ENCODE measurements around the gene SSH2.
"Not testable (repeated sequence)": the region's sequence is repeated elsewhere in the genome, so short reads cannot be mapped to it uniquely, and the experiment has no call there.

Gene SSH2

DNA sequence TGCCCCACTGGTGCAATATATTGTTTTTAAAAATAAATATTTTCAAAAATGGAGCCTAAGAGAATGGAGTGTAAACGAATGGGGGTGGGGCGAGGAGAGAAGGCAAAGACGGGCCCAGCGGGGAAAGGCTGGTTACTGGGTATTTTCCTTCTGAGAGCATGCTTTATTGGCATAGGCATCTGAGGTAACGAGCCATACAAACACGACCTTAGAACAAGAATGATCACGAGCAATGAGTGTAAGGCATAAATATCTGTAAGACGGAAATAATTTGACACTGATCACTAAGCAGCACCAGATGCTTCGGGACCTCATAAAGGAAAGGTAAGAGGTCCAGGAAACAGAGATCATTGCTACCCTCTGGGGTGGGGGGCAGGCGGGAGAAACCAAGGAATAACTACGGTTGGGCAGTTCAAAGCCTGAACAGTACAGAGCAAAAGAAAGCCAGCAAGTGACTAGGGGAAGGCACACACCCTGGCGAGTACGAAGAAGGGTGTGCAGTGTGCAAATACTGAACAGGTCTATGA lies 959 bp downstream of the SSH2 start:
- no peak for DNase-seq (ENCODE audit: low read depth in 2 of 2)

- no peak for DNase-seq (ENCODE audit: low read depth in 2 of 2)
These were observed 2.5 kb downstream of the SSH2 start for GRCh38 chr17:29927546-29927945.

DNA sequence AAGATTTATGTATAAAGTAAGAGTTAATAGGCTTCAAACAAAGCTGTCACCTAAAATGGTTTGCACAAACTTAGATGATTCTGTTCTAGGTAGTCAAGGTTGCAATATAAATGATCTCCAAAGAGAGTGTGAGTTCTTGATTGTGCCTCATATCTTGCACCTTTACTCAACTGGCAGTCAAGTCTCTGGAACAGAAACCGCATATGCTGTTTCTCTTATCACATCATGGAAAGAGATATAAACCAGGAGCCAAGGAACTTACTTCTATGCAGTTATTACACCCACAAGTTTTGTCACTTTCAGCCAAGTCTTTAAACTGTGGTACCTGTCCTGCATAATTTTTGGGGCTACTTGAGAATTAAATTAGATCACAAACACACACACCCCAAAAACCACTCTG lies 5.2 kb downstream of the SSH2 start:
- no peak for DNase-seq (ENCODE audit: low read depth in 2 of 2)

DNA sequence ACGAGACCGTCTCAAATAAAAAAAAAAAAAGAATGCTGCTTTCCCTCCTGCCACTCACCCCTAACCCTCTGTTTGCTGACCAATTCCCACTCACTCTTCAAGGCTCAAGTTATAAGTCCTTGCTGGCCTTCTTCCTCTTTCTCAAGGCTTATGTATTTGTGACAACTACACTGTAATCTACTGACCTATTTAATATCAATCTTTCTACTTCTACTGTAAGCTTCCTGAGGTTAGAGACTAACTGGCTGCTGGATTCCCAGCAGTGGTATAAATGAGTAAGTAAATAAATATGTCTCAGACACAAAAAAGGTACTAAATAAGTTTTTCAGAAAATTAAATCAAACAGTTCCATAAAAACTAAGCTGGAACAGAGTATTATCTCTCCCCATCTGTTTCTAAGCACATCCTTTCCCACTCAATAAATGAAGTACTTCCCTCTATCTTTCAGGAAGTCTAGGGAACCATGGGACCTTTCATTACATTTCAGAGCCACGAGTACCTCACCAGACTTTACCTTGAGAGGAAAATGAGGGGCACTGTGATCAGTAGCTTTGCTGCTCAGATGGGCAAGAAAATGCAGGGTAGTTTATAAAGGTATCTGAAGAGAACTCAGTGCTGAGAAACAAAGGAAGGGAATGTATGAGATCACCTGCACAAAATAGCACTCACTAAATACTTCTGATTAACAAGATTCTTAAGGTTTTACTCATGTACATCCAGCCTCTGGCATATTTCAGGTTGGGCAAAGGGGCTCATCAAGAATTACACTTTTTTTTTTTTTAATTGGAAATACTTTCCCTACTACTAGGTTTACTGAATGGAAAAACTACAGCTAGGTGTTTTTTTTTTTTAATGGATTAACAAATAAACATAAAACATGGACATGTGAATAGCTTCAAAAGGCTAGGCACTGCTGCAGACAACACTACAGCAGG lies 10.8 kb downstream of the SSH2 start:
- no peak for DNase-seq (ENCODE audit: low read depth in 2 of 2)

DNA sequence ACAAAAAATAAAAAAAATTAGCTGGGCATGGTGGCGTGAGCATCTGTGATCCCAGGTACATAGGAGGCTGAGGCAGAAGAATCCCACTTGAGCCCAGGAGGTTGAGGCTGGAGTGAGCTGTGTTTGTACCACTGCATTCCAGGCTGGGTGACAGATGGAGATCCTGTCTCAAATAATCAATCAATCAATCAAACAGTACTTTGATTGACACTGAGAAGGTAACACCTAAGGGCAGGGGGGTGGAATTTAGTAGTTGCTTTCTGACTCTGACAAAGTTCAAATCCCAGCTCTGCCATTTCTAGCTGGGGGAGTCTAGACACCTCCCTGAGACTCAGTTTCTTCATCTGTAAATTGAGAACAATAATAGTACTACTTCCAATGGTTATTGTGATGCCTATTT lies 12.0 kb downstream of the SSH2 start:
- DNase-seq (ENCODE audit: low read depth in 2 of 2): no peak

GRCh38 chr17:29914819-29915537 lies 15.1 kb downstream of the SSH2 start:
- no peak for DNase-seq (ENCODE audit: low read depth in 2 of 2)

DNA sequence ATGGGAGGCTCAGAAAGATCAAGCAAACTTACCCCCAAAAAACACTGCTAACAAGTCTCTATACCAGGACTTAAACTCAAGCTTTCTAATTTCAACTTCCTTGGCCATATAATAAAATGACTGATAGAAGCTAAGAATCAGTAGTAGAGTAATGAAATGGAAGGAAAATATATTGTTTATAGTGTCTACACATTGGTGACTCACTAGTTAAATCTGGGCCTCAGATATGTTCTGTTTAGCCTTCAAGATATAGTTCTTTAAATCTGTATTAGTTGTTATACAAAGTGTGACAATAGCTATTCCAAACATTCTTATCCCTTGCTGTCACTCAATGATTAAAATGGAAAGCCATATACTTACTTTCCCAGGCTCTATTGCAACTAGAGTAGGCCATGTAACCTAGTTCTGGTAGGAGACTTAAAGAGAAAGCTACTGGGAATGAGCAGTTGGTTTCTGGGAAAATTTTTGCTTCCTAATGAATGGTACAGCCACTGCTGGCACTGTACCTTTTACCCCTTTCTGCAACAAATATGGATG lies 18.3 kb downstream of the SSH2 start:
- no peak for DNase-seq (ENCODE audit: low read depth in 2 of 2)

GRCh38 chr17:29909236-29910003 lies 20.6 kb downstream of the SSH2 start:
- DNase-seq (ENCODE audit: low read depth in 2 of 2): no peak

DNA sequence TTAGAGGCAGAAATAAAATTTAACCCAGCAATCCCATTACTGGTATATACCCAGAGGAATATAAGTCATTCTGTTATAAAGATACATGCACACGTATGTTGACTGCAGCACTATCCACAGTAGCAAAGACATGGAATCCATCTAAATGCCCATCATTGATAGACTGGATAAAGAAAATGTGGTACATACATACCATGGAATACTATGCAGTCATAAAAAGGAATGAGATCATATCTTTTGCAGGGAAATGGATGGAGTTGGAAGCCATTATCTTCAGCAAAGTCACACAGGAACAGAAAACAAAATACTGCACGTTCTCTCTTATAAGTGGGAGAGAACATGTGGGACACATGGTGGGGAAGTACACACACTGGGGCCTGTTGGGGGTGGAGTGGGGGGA lies 23.1 kb downstream of the SSH2 start:
- no peak for DNase-seq (ENCODE audit: low read depth in 2 of 2)

- DNase-seq (ENCODE audit: low read depth in 2 of 2): no peak
These were observed 24.2 kb downstream of the SSH2 start for GRCh38 chr17:29905879-29906167.

DNA sequence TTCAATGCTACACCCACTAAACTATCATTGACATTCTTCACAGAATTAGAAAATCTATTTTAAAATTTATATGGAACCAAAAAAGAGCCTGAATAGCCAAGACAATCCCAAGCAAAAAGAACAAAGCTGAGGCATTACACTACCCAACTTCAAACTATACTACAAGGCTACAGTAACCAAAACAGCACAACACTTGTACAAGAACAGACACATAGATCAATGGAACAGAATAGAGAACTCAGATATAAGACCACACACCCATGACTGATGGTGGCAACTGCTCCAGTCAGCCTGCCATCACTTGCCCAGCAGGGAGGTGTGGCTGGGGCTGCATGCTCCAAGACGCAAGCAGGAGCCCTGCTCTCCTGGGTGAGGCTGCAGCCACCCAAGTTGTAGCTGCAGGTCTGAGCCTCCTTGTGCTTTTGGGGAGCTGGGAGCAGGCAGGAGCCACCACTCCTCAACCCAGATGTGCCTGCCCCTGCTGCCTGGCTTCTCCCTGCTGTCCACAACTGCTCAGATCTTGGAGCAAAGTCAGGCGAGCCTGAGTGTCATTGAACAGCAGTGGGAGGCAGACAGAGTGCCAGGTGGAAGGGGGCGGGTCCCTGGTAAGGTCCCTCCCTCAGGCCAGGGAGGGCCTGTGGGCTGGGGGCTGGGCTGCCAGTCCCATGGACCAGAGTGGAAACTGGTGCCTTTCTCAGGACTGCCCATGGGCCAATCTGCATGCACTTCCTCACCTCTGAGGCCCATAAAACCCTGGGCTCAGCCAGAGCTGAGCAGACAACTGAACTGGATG lies 24.7 kb downstream of the SSH2 start:
- DNase-seq (ENCODE audit: low read depth in 2 of 2): no peak

GRCh38 chr17:29903471-29903870 lies 26.6 kb downstream of the SSH2 start:
- DNase-seq (ENCODE audit: low read depth in 2 of 2): no peak

GRCh38 chr17:29897136-29897535 lies 32.9 kb downstream of the SSH2 start:
- not testable (repeated sequence) for DNase-seq (ENCODE audit: low read depth in 2 of 2)

- no peak for DNase-seq (ENCODE audit: low read depth in 2 of 2)
These were observed 37.8 kb downstream of the SSH2 start for GRCh38 chr17:29892201-29892600.

GRCh38 chr17:29891131-29891530 lies 38.9 kb downstream of the SSH2 start:
- no peak for DNase-seq (ENCODE audit: low read depth in 2 of 2)

DNA sequence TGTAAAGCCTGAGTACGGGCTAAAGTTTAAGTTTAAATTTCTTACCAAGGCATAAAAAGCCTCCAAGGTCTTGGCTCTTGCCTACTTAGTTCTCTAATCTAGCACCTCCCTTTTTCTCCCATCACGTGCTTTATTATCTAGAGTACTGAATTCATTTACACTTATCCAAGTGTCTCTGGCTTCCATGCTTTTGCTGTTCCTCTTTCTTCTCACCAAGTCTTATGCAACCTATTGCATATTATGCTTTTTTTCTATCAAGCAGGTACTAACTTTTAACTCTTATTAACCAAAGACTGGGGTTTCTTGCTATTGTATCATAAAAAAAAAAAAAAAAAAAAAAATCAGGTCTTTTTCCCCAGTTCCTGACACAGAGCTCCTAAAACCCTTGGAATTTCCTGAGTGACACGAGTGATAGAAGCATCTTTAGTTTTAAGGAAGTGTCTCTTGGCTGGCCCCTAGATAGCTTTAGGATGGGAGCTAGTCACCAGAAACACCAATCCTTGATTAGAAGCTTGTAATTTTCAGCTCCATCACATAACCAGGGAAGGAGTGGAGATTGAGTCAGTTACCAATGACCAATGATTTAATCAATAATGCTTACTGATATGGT lies 44.9 kb downstream of the SSH2 start:
- DNase-seq (ENCODE audit: low read depth in 2 of 2): no peak

- DNase-seq (ENCODE audit: low read depth in 2 of 2): no peak
These were observed 46.5 kb downstream of the SSH2 start for GRCh38 chr17:29883497-29883896.

DNA sequence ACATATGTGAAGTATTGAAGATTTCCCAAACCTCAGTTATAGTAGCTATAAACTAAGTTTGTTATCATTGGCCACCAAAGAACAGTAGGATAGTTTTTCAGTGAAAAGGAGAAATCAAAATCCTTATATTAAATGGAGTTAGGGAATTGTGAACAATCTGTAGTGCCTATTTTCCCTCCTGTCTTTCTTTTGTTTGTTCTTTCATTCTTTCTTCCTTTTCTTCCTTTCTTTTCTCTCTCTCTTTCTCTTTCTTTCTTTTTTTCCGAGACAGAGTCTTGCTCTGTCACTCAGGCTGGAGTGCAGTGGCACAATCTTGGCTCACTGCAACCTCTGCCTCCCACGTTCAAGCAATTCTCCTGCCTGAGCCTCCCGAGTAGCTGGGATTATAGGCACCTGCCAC lies 48.8 kb downstream of the SSH2 start:
- no peak for DNase-seq (ENCODE audit: low read depth in 2 of 2)

DNA sequence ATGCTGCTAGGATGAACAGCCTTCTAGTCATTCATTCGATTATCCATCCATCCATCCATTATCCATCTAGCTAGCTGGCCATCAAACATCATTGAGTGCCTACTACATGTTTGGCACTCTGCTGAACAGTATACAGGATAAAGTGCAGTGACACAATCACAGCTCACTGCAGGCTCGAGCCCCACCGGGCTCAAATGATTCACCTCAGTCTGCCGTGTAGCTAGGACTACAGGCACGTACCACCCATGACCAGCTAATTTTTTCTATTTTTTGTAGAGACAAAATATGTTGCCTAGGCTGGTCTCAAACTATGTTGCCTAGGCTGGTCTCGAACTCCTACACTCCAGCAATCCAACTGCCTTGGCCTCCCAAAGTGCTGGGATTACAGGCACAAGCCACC lies 50.0 kb downstream of the SSH2 start:
- no peak for DNase-seq (ENCODE audit: low read depth in 2 of 2)

DNA sequence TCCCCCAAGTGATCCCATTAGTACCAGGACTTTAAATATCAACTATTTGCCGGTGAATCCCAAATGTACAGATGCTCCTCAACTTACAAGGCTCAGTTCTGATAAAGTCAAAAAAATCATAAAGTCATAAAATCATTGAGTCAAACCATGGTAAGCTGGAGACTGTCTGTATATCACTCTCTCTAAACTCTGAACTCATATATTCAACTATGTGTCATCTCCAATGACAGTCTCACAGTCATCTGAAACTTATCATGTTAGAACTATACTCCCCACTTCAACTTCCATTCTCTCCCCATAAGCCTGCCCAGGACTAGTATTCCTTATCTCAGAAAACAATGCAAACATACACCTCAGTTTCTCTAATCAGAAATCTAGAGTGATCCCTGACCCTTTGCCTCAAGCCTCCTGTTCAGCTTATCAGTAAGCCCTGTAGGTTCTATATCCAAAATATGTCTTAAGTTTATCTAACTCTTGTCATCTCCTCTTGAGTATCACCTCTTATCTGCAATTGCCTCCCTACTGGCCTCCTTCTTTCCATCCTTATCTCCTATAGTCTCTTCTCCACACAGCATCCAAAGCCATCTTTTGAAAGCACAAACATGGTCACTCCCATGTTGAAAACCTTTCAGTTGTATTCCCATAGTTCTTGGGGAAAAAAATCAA lies 55.0 kb downstream of the SSH2 start:
- no peak for DNase-seq (ENCODE audit: low read depth in 2 of 2)
